Calu3 (cell line): Measurements from ENCODE around the gene RRP9. TPM values are rescaled to one million over a fixed set of nuclear protein-coding genes. Genes with fewer than 3 reads are reported as not detected.

ENCODE experiments used
- BruUV-seq: library from RNA; stranded (reverse); fragments of 400-500 nt; replicated peaks from 2 replicates; lab custom pipeline; 2021; lab: Mats Ljungman, UMichigan
- CTCF ChIA-PET: fragments of 300-600 bp; sonication (Branson Sonifier 250); formaldehyde crosslinking; loops from one replicate; lab custom pipeline; 2022; ENCODE audit warnings: antibody characterized with exemption; lab: Charles Lee
- DNase-seq: peaks from one replicate; pipeline ENCODE4 v3.0.0; 2022
- H3K27ac Mint-ChIP-seq: one replicate; pipeline ENCODE4 v1.8.0; 2022; ENCODE audit warnings: mixed read lengths; ENCODE audit not compliant: unreplicated experiment
- H3K27me3 Mint-ChIP-seq: one replicate; pipeline ENCODE4 v1.8.0; 2022; ENCODE audit warnings: mixed read lengths; ENCODE audit not compliant: unreplicated experiment
- H3K36me3 Mint-ChIP-seq: one replicate; pipeline ENCODE4 v1.8.0; 2022; ENCODE audit warnings: mild to moderate bottlenecking, moderate library complexity, mixed read lengths; ENCODE audit not compliant: insufficient read depth, unreplicated experiment
- H3K4me1 Mint-ChIP-seq: one replicate; pipeline ENCODE4 v1.8.0; 2022; ENCODE audit warnings: mild to moderate bottlenecking, low read depth, mixed read lengths; ENCODE audit not compliant: unreplicated experiment
- H3K4me3 Mint-ChIP-seq: one replicate; pipeline ENCODE4 v1.8.0; 2022; ENCODE audit warnings: mild to moderate bottlenecking, low read depth, moderate library complexity, mixed read lengths; ENCODE audit not compliant: unreplicated experiment
- H3K9me3 Mint-ChIP-seq: one replicate; pipeline ENCODE4 v1.8.0; 2022; ENCODE audit warnings: low read depth, mixed read lengths; ENCODE audit not compliant: unreplicated experiment
- CTCF ChIP-seq: fragments of 200-600 bp; IDR thresholded peaks from one replicate; pipeline ENCODE4 v1.8.0; 2022; ENCODE audit warnings: antibody characterized with exemption; ENCODE audit not compliant: unreplicated experiment
- intact Hi-C: fragments of 100-400 bp; cut with micrococcal nuclease; formaldehyde crosslinking; loops from one replicate; pipeline ENCODE4 v1.10.0; 2022; ENCODE audit not compliant: unreplicated experiment
- total RNA-seq: library from RNA; stranded (reverse); gene quantifications from 2 replicates; pipeline ENCODE4 v1.2.3, GENCODE V29; 2022

RRP9 gene
- total RNA-seq, 1 experiment from 2014 or later: 39.3 TPM

DNA sequence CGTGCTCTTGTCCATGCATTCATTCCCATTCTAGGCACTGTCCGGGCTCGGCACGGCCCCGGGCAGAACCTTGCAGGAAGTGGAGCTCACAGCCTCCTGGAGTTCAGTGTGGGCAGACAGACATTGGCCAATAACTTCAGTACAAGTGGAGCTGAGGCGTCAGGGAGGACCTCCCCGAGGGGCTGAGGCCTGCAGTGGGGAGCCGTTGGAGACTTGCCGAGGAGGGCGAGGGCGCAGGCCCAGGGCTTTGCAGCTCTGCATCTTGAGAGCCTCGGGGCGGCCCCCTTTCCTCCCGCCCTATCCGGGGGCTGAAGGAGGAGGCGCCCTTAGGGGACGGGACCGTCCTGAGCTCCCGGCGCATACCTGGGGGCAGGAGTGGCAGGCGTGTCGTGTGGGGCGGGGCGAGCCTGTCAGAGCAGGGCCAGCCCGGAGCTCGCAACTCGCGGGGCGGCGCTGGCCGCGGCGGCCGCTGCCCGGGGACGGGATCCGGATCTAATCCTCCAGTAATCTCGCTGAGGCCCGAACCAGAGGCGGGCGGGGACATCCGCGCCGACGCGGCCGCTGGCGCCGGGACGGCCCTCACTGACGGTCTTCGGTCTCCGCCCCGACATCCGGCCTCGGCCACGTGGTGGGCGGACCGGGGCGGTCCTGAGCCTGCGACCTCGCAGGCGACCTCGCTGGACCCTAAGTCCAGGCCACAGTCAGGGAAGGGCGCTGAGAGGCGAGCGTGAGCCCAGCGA is 41.3 kb upstream of the RRP9 start, which contains the start of gene ACY1:
TSS of gene ACY1 (plus strand) at position 698 of the 740 bp plus-strand sequence. CDS start 530 bp downstream, outside the sequence.
- Mint-ChIP-seq H3K36me3 (peaks cover 43% of the 10 kb centered on the region), H3K27ac (peak within 1 kb of the TSS; percentile 84), H3K4me3 (peak within 1 kb of the TSS; percentile 98), H3K9me3 (no peaks in the 10 kb centered on the region), H3K27me3 (no peaks in the 10 kb centered on the region), H3K4me1 (no peaks in the 10 kb centered on the region)
- CTCF ChIA-PET: interaction anchor here (1.0 to 2.7 kb wide), 10 partner anchors 9 to 483 kb away, joined by 3 to 21 read pairs (median 8); partner anchors contain the start of genes ABHD14A, ABHD14B, DCAF1 and PARP3
- peak; percentile 89 for DNase-seq
- intact Hi-C loops: no loop called here
- TF ChIP-seq CTCF: no peak
- no TSS peak for BruUV-seq

GRCh38 chr3:51982352-51982837 is 40.7 kb upstream of the RRP9 start:
- peak; percentile 80 for DNase-seq
- intact Hi-C loops: no loop called here
- CTCF ChIA-PET: interaction anchor here (0.6 to 2.7 kb wide), 11 partner anchors 8 to 581 kb away, joined by 3 to 21 read pairs (median 7); partner anchors contain the start of genes ABHD14A, ABHD14B, PARP3 and RPL29
- H3K27me3 Mint-ChIP-seq: no peaks in the 10 kb centered on the region
- H3K9me3 Mint-ChIP-seq: no peaks in the 10 kb centered on the region
- peak overlapping the region; percentile 98 for H3K4me3 Mint-ChIP-seq
- H3K27ac Mint-ChIP-seq: peak overlapping the region; percentile 84
- BruUV-seq: TSS peak; percentile 69
- peaks cover 43% of the 10 kb centered on the region for H3K36me3 Mint-ChIP-seq
- H3K4me1 Mint-ChIP-seq: no peaks in the 10 kb centered on the region
- TF ChIP-seq CTCF: peak; percentile 80

GRCh38 chr3:51980253-51980652 is 38.5 kb upstream of the RRP9 start:
- Mint-ChIP-seq H3K27me3 (no peaks in the 10 kb centered on the region), H3K9me3 (no peaks in the 10 kb centered on the region), H3K4me3 (no peak overlapping the region), H3K27ac (no peak overlapping the region), H3K4me1 (peaks cover 6% of the 10 kb centered on the region), H3K36me3 (peaks cover 35% of the 10 kb centered on the region)
- intact Hi-C loops: no loop called here
- DNase-seq: no peak
- BruUV-seq: no TSS peak
- CTCF ChIA-PET: no interaction called here
- no peak for TF ChIP-seq CTCF

DNA sequence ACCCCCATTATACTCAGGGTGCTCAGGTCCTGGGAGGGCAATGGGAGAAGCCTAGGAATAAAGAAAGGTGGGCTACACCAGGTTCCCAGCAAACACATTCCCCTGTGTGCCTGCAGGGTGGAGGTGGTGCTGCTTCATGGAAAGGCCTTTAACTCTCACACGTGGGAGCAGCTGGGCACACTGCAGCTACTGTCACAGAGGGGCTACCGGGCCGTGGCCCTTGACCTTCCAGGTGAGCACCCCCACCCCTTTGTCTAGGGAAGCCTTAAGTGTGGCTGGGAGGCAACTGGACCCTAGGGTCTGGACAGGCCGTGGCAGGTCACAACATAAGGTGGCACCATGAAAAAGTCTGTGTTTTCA is 36.4 kb upstream of the RRP9 start:
- H3K27me3 Mint-ChIP-seq: no peaks in the 10 kb centered on the region
- no peak for DNase-seq
- BruUV-seq: no TSS peak
- no peak overlapping the region for H3K27ac Mint-ChIP-seq
- no peaks in the 10 kb centered on the region for H3K9me3 Mint-ChIP-seq
- CTCF ChIA-PET: no interaction called here
- peaks cover 20% of the 10 kb centered on the region for H3K4me1 Mint-ChIP-seq
- intact Hi-C loops: no loop called here
- H3K36me3 Mint-ChIP-seq: peaks cover 35% of the 10 kb centered on the region
- no peak overlapping the region for H3K4me3 Mint-ChIP-seq
- no peak for TF ChIP-seq CTCF
